ENCODE measurements around the gene RAP1GDS1. TPM values are rescaled to one million over a fixed set of nuclear protein-coding genes. Genes with fewer than 3 reads are reported as not detected.

The RAP1GDS1 gene
- total and polyA plus RNA-seq, 2 of the 13 experiments (the other 11 are each of a cell fraction or from before 2014, with no cell fraction given): 19.3 to 42.5 TPM

GRCh38 chr4:98260047-98260578 lies 1.1 kb upstream of the RAP1GDS1 start (continued):
- TF ChIP-seq MAZ (IDR thresholded peaks at IDR 0.05; ENCODE audit: borderline replicate concordance, low read depth, low read length): no peak
- TF ChIP-seq MAZ (CRISPR knock-in tag; IDR thresholded peaks at IDR 0.05; ENCODE audit: low read depth): no peak
- no peak for TF ChIP-seq GABPA (IDR thresholded peaks at IDR 0.05; ENCODE audit: low read depth, low read length)
- no peak for TF ChIP-seq GABPA (CRISPR knock-in tag; IDR thresholded peaks at IDR 0.05; ENCODE audit: low read depth)
- TF ChIP-seq HNF4A (CRISPR knock-in tag; IDR thresholded peaks at IDR 0.05): no peak; the same call in 1 of the 2 replicates
- no peak for TF ChIP-seq RFXAP (CRISPR knock-in tag; IDR thresholded peaks at IDR 0.05; ENCODE audit: borderline replicate concordance)
- TF ChIP-seq ZUFSP (CRISPR knock-in tag; IDR thresholded peaks at IDR 0.05; ENCODE audit: borderline replicate concordance): no peak
- no peak for TF ChIP-seq XRCC5 (optimal IDR thresholded peaks at IDR 0.05; ENCODE audit: low read length)
- no peak for TF ChIP-seq REPIN1 (CRISPR knock-in tag; IDR thresholded peaks at IDR 0.05; ENCODE audit: borderline replicate concordance, low read depth)
- TF ChIP-seq SP4 (CRISPR knock-in tag; IDR thresholded peaks at IDR 0.05): 0 out of 2 replicates have a peak, but pooled peaks have one; percentile 14
- TF ChIP-seq RFX1 (IDR thresholded peaks at IDR 0.05): no peak
- TF ChIP-seq ZNF687 (CRISPR knock-in tag; IDR thresholded peaks at IDR 0.05): no peak; the same call in 1 of the 2 replicates
- no peak for TF ChIP-seq ZFX (CRISPR knock-in tag; IDR thresholded peaks at IDR 0.05; ENCODE audit: low read depth)
- TF ChIP-seq ZNF609 (CRISPR knock-in tag; IDR thresholded peaks at IDR 0.05; ENCODE audit: borderline replicate concordance): no peak

Measured in HepG2 (cell line).